Left cardiac atrium (tissue), 4 donors: Measurements from ENCODE around the gene ADAM19. TPM values are rescaled to one million over a fixed set of nuclear protein-coding genes. Genes with fewer than 3 reads are reported as not detected.
"Not testable (repeated sequence)": the region's sequence is repeated elsewhere in the genome, so short reads cannot be mapped to it uniquely, and the experiment has no call there.

Source experiments
- ATAC-seq, 2 donors: fragments of 200-7000 bp; cut with Tn5 transposase; one replicate each; pipeline ENCODE4 v1.9.1; 2020; ENCODE audit warnings: mild to moderate bottlenecking in 2 of 2, moderate library complexity in 2 of 2
- DNase-seq: peaks from one replicate; pipeline ENCODE4 v3.0.0-alpha.2; 2020
- intact Hi-C, 2 donors: fragments of 100-400 bp; cut with DNase I; formaldehyde crosslinking; loops; one replicate each; pipeline versions ENCODE4 v1.14.1 to v1.15.1; 2022 to 2023
- total RNA-seq, 2 donors: library from RNA; stranded (reverse); fragmentation: NEBNext Ultra II Directional; extraction: Animal tissue kit (Norgen Biotek cat#: 25700); gene quantifications; one replicate each; pipeline ENCODE4 v1.2.1, GENCODE V29; 2021
- donor health status: DM: no; HTN: yes; CAD: no.
- donor health status: DM: no; HTN: yes; CAD: no; lungs with severe emphysema.
- donor health status: DM: yes; HTN: yes; CAD: no.
- donor health status: Dilated cardiomyopathy.

The ADAM19 gene
- total RNA-seq, 2 donors from 2014 or later, result 19.0 to 57.5 TPM

GRCh38 chr5:157459715-157460599 lies 115.6 kb downstream of the ADAM19 start, which contains the start of gene NIPAL4:
Gene NIPAL4 (plus strand): TSS chr5:157460213. CDS start chr5:157460321, 108 bp downstream.
- ATAC-seq (peak; percentile 39 to 55), DNase-seq (no peak)
- intact Hi-C loops, result no loop called here

- ATAC-seq, result no peak
- no peak for DNase-seq
- intact Hi-C loops, result no loop called here
Observed at GRCh38 chr5:157458835-157459234, 116.7 kb downstream of the ADAM19 start.

- ATAC-seq (no peak), DNase-seq (no peak)
- intact Hi-C loops, result no loop called here
Observed at GRCh38 chr5:157457391-157457790, 118.2 kb downstream of the ADAM19 start.

GRCh38 chr5:157456301-157456700 lies 119.3 kb downstream of the ADAM19 start:
- no peak for DNase-seq
- intact Hi-C loops, result no loop called here
- ATAC-seq, result no peak

GRCh38 chr5:157455057-157455456 lies 120.5 kb downstream of the ADAM19 start:
- intact Hi-C loops, result no loop called here
- DNase-seq (no peak), ATAC-seq (no peak)

- no peak for ATAC-seq
- intact Hi-C loops, result no loop called here
Observed at GRCh38 chr5:157454273-157454672, 121.3 kb downstream of the ADAM19 start.

GRCh38 chr5:157451806-157452205 lies 123.8 kb downstream of the ADAM19 start:
- ATAC-seq (no peak), DNase-seq (no peak)
- intact Hi-C loops, result no loop called here

More at GRCh38 chr5:157454273-157454672, 121.3 kb downstream of the ADAM19 start:
- no peak for DNase-seq

- ATAC-seq (no peak), DNase-seq (no peak)
- intact Hi-C loops, result no loop called here
Observed at GRCh38 chr5:157450024-157450423, 125.6 kb downstream of the ADAM19 start.

GRCh38 chr5:157449011-157449723 lies 126.4 kb downstream of the ADAM19 start:
- ATAC-seq (peak; percentile 94 to 95), DNase-seq (peak; percentile 75)
- intact Hi-C loops, result no loop called here

- ATAC-seq (no peak), DNase-seq (no peak)
- intact Hi-C loops, result no loop called here
Observed at GRCh38 chr5:157447201-157447637, 128.4 kb downstream of the ADAM19 start.

GRCh38 chr5:157446412-157446935 lies 129.1 kb downstream of the ADAM19 start:
- DNase-seq, result no peak
- intact Hi-C loops, result no loop called here
- no peak for ATAC-seq

- ATAC-seq (no peak), DNase-seq (no peak)
- intact Hi-C loops, result no loop called here
Observed at GRCh38 chr5:157445745-157446411, 129.7 kb downstream of the ADAM19 start.

GRCh38 chr5:157444224-157444623 lies 131.4 kb downstream of the ADAM19 start:
- ATAC-seq, result no peak
- no peak for DNase-seq
- intact Hi-C loops, result no loop called here

GRCh38 chr5:157443041-157443549 lies 132.5 kb downstream of the ADAM19 start:
- DNase-seq, result no peak
- intact Hi-C loops, result no loop called here
- ATAC-seq, result peak; percentile 15 to 50

- DNase-seq (no peak), ATAC-seq (no peak)
- intact Hi-C loops, result loop anchor here (5.0 to 10.0 kb wide), 3 partner anchors 38 to 283 kb away; no protein-coding TSS in a partner anchor
Observed at GRCh38 chr5:157434096-157434495, 141.5 kb downstream of the ADAM19 start.

GRCh38 chr5:157431544-157432200 lies 143.9 kb downstream of the ADAM19 start:
- DNase-seq, result no peak
- peak; percentile 76 to 85 for ATAC-seq
- intact Hi-C loops, result loop anchor here (2.0 to 10.0 kb wide), 4 partner anchors 41 to 286 kb away; no protein-coding TSS in a partner anchor

- DNase-seq, ATAC-seq: not testable (repeated sequence)
- intact Hi-C loops, result loop anchor here (5.0 to 10.0 kb wide), 3 partner anchors 42 to 287 kb away; no protein-coding TSS in a partner anchor
Observed at GRCh38 chr5:157429920-157430319, 145.7 kb downstream of the ADAM19 start.
